HepG2 (cell line): ENCODE data around the gene GDPD5. TPM values are rescaled to one million over a fixed set of nuclear protein-coding genes. Genes with fewer than 3 reads are reported as not detected.

Experiments used
- AHR ChIP-seq: IDR thresholded peaks from 2 replicates; pipeline ENCODE4 v1.6.1; 2018; ENCODE audit warnings: missing genetic modification reagents, missing compliant biosample characterization
- ARNT ChIP-seq: fragments of 450-650 bp; IDR thresholded peaks from 2 replicates; pipeline ENCODE4 v1.6.1; 2017
- DNMT3B ChIP-seq: conservative IDR thresholded peaks from 2 replicates; pipeline ENCODE4 v1.6.1; 2016; ENCODE audit warnings: missing biosample characterization, control low read depth
- EHMT2 ChIP-seq: fragments of 200-600 bp; sonication (generic); IDR thresholded peaks from 2 replicates; pipeline ENCODE4 v1.7.0; 2017; ENCODE audit warnings: antibody characterized with exemption, low read depth, low read length, borderline replicate concordance
- HNF4A ChIP-seq: sonication (generic); formaldehyde crosslinking; IDR thresholded peaks from 2 replicates; pipeline ENCODE4 v1.4.0; 2020; ENCODE audit warnings: missing genetic modification reagents
- KIAA2018 ChIP-seq: sonication (generic); formaldehyde crosslinking; IDR thresholded peaks from 2 replicates; pipeline ENCODE4 v1.5.0; 2020; ENCODE audit warnings: mild to moderate bottlenecking, missing genetic modification reagents, borderline replicate concordance
- MYNN ChIP-seq: sonication (generic); formaldehyde crosslinking; IDR thresholded peaks from 2 replicates; pipeline ENCODE4 v1.4.0; 2020; ENCODE audit warnings: mild to moderate bottlenecking, low read depth, missing genetic modification reagents
- NR1H2 ChIP-seq: sonication (generic); formaldehyde crosslinking; IDR thresholded peaks from 2 replicates; pipeline ENCODE4 v1.8.1; 2022; ENCODE audit warnings: low read depth, missing genetic modification reagents, borderline replicate concordance
- NR2F6 ChIP-seq, 2 experiments: IDR thresholded peaks; 2 replicates each; pipeline ENCODE4 v1.6.1; 2016; ENCODE audit warnings: antibody characterized with exemption in 1 of 2, mild to moderate bottlenecking in 1 of 2
- POLR2G ChIP-seq: fragments of 200-400 bp; formaldehyde crosslinking; IDR thresholded peaks from 2 replicates; pipeline ENCODE4 v1.6.1; 2018; ENCODE audit warnings: mild to moderate bottlenecking, low read depth, low read length, moderate library complexity
- ZBTB7A ChIP-seq: sonication (generic); formaldehyde crosslinking; IDR thresholded peaks from 2 replicates; pipeline ENCODE4 v1.8.0; 2022; ENCODE audit warnings: mild to moderate bottlenecking, missing genetic modification reagents
- ZNF430 ChIP-seq: sonication (generic); formaldehyde crosslinking; IDR thresholded peaks from 2 replicates; pipeline ENCODE4 v1.9.0; 2021; ENCODE audit warnings: mild to moderate bottlenecking, missing genetic modification reagents
- ZNF547 ChIP-seq: sonication (generic); formaldehyde crosslinking; IDR thresholded peaks from 2 replicates; pipeline ENCODE4 v1.5.1; 2020; ENCODE audit warnings: mild to moderate bottlenecking, missing genetic modification reagents
- ZNF687 ChIP-seq: sonication (generic); formaldehyde crosslinking; IDR thresholded peaks from 2 replicates; pipeline ENCODE4 v1.5.1; 2020; ENCODE audit warnings: mild to moderate bottlenecking, missing genetic modification reagents, moderate library complexity
- polyA plus RNA-seq, 8 experiments: library from polyadenylated mRNA; depleted of rRNA in 3 of 8; stranded (reverse) in 7 of 8; unstranded in 1 of 8; fragments of >200 nt; fragmentation: Illumina TruSeq in 4 of 8; extraction: Trizol in 4 of 8; gene quantifications; 2 replicates each; pipeline versions ENCODE4 v1.2.1 to v1.2.3, GENCODE V29; 2011 to 2016; ENCODE audit warnings: low read depth in 4 of 8, missing spikeins in 1 of 8, mixed read lengths in 1 of 8; ENCODE audit not compliant: insufficient read depth in 1 of 8
- total RNA-seq, 5 experiments: library from RNA; depleted of rRNA; stranded (reverse); fragments of >200 nt; fragmentation: Illumina TruSeq; extraction: Trizol; gene quantifications; 2 replicates each; pipeline ENCODE4 v1.2.3, GENCODE V29; 2016; ENCODE audit warnings: low read depth in 1 of 5
- TF ChIP-seq, protein P1 (sequence below): IDR thresholded peaks from 2 replicates; pipeline ENCODE4 v1.6.1; 2016; ENCODE audit warnings: low read depth
- TF ChIP-seq, protein P2 (sequence below): IDR thresholded peaks from 2 replicates; pipeline ENCODE4 v1.6.1; 2016; ENCODE audit warnings: missing compliant biosample characterization, missing genetic modification reagents, borderline replicate concordance

Gene GDPD5
- total and polyA plus RNA-seq, 2 of the 13 experiments (the other 11 are each of a cell fraction or from before 2014, with no cell fraction given): 55.0 to 67.5 TPM

- TF ChIP-seq KIAA2018 (CRISPR knock-in tag) (no peak), ZNF547 (CRISPR knock-in tag) (no peak), POLR2G (0 out of 2 replicates have a peak, but pooled peaks have one; percentile 2), NR1H2 (CRISPR knock-in tag) (0 out of 2 replicates have a peak, but pooled peaks have one; percentile 26), AHR (CRISPR knock-in tag) (no peak; the same call in 1 of the 2 replicates), ZBTB7A (CRISPR knock-in tag) (0 out of 2 replicates have a peak, but pooled peaks have one; percentile 6), ZNF687 (CRISPR knock-in tag) (peak; percentile 53; the same call in 1 of the 2 replicates), HNF4A (CRISPR knock-in tag) (no peak), MYNN (CRISPR knock-in tag) (no peak), ARNT (no peak), EHMT2 (no peak), ZNF430 (CRISPR knock-in tag) (no peak), NR2F6 (IDR thresholded peaks at IDR 0.05) (no peak), NR2F6 (CRISPR knock-in tag; IDR thresholded peaks at IDR 0.05) (no peak), DNMT3B (CRISPR knock-in tag) (no peak)
- TF ChIP-seq, protein P1, sequence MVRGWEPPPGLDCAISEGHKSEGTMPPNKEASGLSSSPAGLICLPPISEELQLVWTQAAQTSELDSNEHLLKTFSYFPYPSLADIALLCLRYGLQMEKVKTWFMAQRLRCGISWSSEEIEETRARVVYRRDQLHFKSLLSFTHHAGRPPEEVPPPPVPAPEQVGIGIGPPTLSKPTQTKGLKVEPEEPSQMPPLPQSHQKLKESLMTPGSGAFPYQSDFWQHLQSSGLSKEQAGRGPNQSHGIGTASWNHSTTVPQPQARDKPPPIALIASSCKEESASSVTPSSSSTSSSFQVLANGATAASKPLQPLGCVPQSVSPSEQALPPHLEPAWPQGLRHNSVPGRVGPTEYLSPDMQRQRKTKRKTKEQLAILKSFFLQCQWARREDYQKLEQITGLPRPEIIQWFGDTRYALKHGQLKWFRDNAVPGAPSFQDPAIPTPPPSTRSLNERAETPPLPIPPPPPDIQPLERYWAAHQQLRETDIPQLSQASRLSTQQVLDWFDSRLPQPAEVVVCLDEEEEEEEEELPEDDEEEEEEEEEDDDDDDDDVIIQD (CRISPR knock-in tag): no peak
- TF ChIP-seq, protein P2, sequence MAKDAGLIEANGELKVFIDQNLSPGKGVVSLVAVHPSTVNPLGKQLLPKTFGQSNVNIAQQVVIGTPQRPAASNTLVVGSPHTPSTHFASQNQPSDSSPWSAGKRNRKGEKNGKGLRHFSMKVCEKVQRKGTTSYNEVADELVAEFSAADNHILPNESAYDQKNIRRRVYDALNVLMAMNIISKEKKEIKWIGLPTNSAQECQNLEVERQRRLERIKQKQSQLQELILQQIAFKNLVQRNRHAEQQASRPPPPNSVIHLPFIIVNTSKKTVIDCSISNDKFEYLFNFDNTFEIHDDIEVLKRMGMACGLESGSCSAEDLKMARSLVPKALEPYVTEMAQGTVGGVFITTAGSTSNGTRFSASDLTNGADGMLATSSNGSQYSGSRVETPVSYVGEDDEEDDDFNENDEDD (CRISPR knock-in tag): no peak
Observed at GRCh38 chr11:75518204-75518549, 7.6 kb downstream of the GDPD5 start (continued).
